IMR-90 (cell line): ENCODE data around the gene NCAPD3. TPM values are rescaled to one million over a fixed set of nuclear protein-coding genes. Genes with fewer than 3 reads are reported as not detected.

Experiments used
- ATAC-seq: fragments of 200-7000 bp; cut with Tn5 transposase; 2 replicates; pipeline ENCODE4 v1.9.1; 2020; ENCODE audit warnings: low read depth, mild to moderate bottlenecking, moderate library complexity
- BruUV-seq: library from RNA; stranded (reverse); fragments of 400-500 nt; replicated peaks from 2 replicates; lab custom pipeline; 2021; lab: Mats Ljungman, UMichigan
- CTCF ChIA-PET: fragments of 300-600 bp; formaldehyde crosslinking; extraction: SDS; loops from one replicate; lab custom pipeline; 2021; ENCODE audit warnings: antibody characterized with exemption; lab: Yijun Ruan, JAX
- POLR2A ChIA-PET: fragments of 300-600 bp; sonication (Branson Sonifier 250); formaldehyde crosslinking; loops from one replicate; lab custom pipeline; 2022; ENCODE audit warnings: antibody characterized with exemption; ENCODE audit not compliant: unreplicated experiment; lab: Charles Lee
- DNase-seq: peaks from one replicate; pipeline ENCODE4 v3.0.0; 2013
- H2AFZ ChIP-seq: replicated peaks from 2 replicates; pipeline ENCODE3; 2013; ENCODE audit warnings: low read length, mild to moderate bottlenecking; ENCODE audit not compliant: poor library complexity
- H2AK5ac ChIP-seq: 2 replicates; pipeline ENCODE4 v1.6.1; 2013; ENCODE audit warnings: low read depth, low read length, inconsistent platforms
- H2AK9ac ChIP-seq: replicated peaks from 2 replicates; pipeline ENCODE3; 2013; ENCODE audit warnings: mild to moderate bottlenecking, low read depth, low read length, moderate library complexity; ENCODE audit not compliant: poor library complexity
- H2BK120ac ChIP-seq: 2 replicates; pipeline ENCODE4 v1.6.1; 2013; ENCODE audit warnings: low read depth, low read length, inconsistent platforms
- H2BK15ac ChIP-seq: 3 replicates; pipeline ENCODE4 v1.6.1; 2013; ENCODE audit warnings: low read depth, low read length, inconsistent platforms
- H2BK20ac ChIP-seq: 2 replicates; pipeline ENCODE4 v1.6.1; 2013; ENCODE audit warnings: low read depth, mild to moderate bottlenecking, inconsistent platforms, low read length, moderate library complexity
- H2BK5ac ChIP-seq: 2 replicates; pipeline ENCODE4 v1.6.1; 2013; ENCODE audit warnings: mild to moderate bottlenecking, low read depth, low read length, inconsistent platforms; ENCODE audit not compliant: poor library complexity, severe bottlenecking
- H3K14ac ChIP-seq: replicated peaks from 2 replicates; pipeline ENCODE4 v1.6.1; 2013; ENCODE audit warnings: low read depth, low read length, inconsistent platforms
- H3K18ac ChIP-seq: 2 replicates; pipeline ENCODE4 v1.6.1; 2013; ENCODE audit warnings: low read depth, low read length, control low read depth
- H3K23ac ChIP-seq: 2 replicates; pipeline ENCODE4 v1.6.1; 2013; ENCODE audit warnings: low read depth, low read length, inconsistent platforms
- H3K27ac ChIP-seq: 2 replicates; pipeline ENCODE4 v1.5.1; 2013; ENCODE audit warnings: mild to moderate bottlenecking, control low read depth, low read length; ENCODE audit not compliant: insufficient read depth
- H3K27me3 ChIP-seq: 2 replicates; pipeline ENCODE4 v1.6.1; 2013; ENCODE audit warnings: low read length; ENCODE audit not compliant: control insufficient read depth, insufficient read depth
- H3K36me3 ChIP-seq: 2 replicates; pipeline ENCODE4 v1.6.1; 2013; ENCODE audit warnings: low read length, mixed read lengths; ENCODE audit not compliant: control insufficient read depth, insufficient read depth
- H3K4ac ChIP-seq: 2 replicates; pipeline ENCODE4 v1.6.1; 2013; ENCODE audit warnings: low read depth, low read length, inconsistent platforms
- H3K4me1 ChIP-seq: 2 replicates; pipeline ENCODE4 v1.6.1; 2013; ENCODE audit warnings: low read length, mixed read lengths; ENCODE audit not compliant: control insufficient read depth, insufficient read depth
- H3K4me2 ChIP-seq: 2 replicates; pipeline ENCODE4 v1.6.1; 2013; ENCODE audit warnings: low read depth, mild to moderate bottlenecking, control low read depth, low read length, moderate library complexity
- H3K4me3 ChIP-seq: 2 replicates; pipeline ENCODE4 v1.5.1; 2013; ENCODE audit warnings: low read depth, mild to moderate bottlenecking, control low read depth, low read length, moderate library complexity; ENCODE audit not compliant: insufficient read depth
- H3K56ac ChIP-seq: 2 replicates; pipeline ENCODE4 v1.6.1; 2013; ENCODE audit warnings: low read length, inconsistent platforms; ENCODE audit not compliant: insufficient read depth; ENCODE audit errors: extremely low read depth
- H3K79me1 ChIP-seq, 2 experiments: 2 replicates each; pipeline ENCODE4 v1.6.1; 2013; ENCODE audit warnings: low read length in 2 of 2, inconsistent platforms in 1 of 2, low read depth in 1 of 2
- H3K9ac ChIP-seq: 2 replicates; pipeline ENCODE4 v1.6.1; 2013; ENCODE audit warnings: low read depth, low read length, control low read depth
- H3K9me1 ChIP-seq: 2 replicates; pipeline ENCODE4 v1.6.1; 2013; ENCODE audit warnings: low read length, inconsistent platforms; ENCODE audit not compliant: insufficient read depth
- H3K9me3 ChIP-seq: 2 replicates; pipeline ENCODE4 v1.6.1; 2013; ENCODE audit warnings: low read length; ENCODE audit not compliant: control insufficient read depth, insufficient read depth
- H4K20me1 ChIP-seq: 2 replicates; pipeline ENCODE4 v1.6.1; 2013; ENCODE audit warnings: low read length, inconsistent platforms; ENCODE audit not compliant: insufficient read depth
- H4K5ac ChIP-seq: 2 replicates; pipeline ENCODE4 v1.6.1; 2013; ENCODE audit warnings: mild to moderate bottlenecking, low read depth, low read length, control low read depth
- H4K8ac ChIP-seq, 2 experiments: 2 replicates each; pipeline ENCODE4 v1.6.1; 2013; ENCODE audit warnings: low read depth in 2 of 2, low read length in 2 of 2, control low read depth in 1 of 2, inconsistent platforms in 1 of 2
- H4K91ac ChIP-seq: 2 replicates; pipeline ENCODE4 v1.6.1; 2013; ENCODE audit warnings: low read depth, low read length, inconsistent platforms; ENCODE audit not compliant: insufficient read depth
- CEBPB ChIP-seq: IDR thresholded peaks from 2 replicates; pipeline ENCODE4 v1.6.1; 2012; ENCODE audit warnings: low read depth, low read length, improper control_type of control experiment
- CHD1 ChIP-seq: IDR thresholded peaks from 2 replicates; pipeline ENCODE4 v1.6.1; 2012; ENCODE audit warnings: low read depth, low read length, improper control_type of control experiment
- FOS ChIP-seq: fragments of 150-350 bp; IDR thresholded peaks from 2 replicates; pipeline ENCODE4 v1.6.1; 2016; ENCODE audit warnings: low read depth, low read length
- MAZ ChIP-seq: IDR thresholded peaks from 2 replicates; pipeline ENCODE4 v1.6.1; 2012; ENCODE audit warnings: low read depth, mild to moderate bottlenecking, low read length, improper control_type of control experiment, moderate library complexity, borderline replicate concordance
- POLR2A ChIP-seq: IDR thresholded peaks from 2 replicates; pipeline ENCODE4 v1.6.1; 2012; ENCODE audit warnings: mild to moderate bottlenecking, low read depth, low read length
- WGBS, 2 experiments: methylation state at CpG; one replicate each; pipeline versions ENCODE4 v1.1.5 to v1.1.7; 2013; ENCODE audit warnings: missing lambda C conversion rate in 2 of 2; ENCODE audit not compliant: insufficient read length in 1 of 2; ENCODE audit errors: extremely low coverage in 2 of 2; 5-methylcytosine and 5-hydroxymethylcytosine counted together
- dilution Hi-C: fragments of 300-500 bp; cut with HindIII; formaldehyde crosslinking; loops from one replicate; pipeline ENCODE4 v1.14.3; 2018; ENCODE audit warnings: low sequenced_read_pairs; ENCODE audit not compliant: unreplicated experiment
- in situ Hi-C: fragments of 300-500 bp; cut with MboI; formaldehyde crosslinking; loops from 3 replicates; pipeline ENCODE4 v1.14.3; 2019; ENCODE audit warnings: low sequenced_read_pairs, inconsistent platforms, mixed read lengths
- intact Hi-C: fragments of 100-400 bp; cut with micrococcal nuclease; formaldehyde crosslinking; loops from 2 replicates; pipeline ENCODE4 v1.10.0; 2022
- polyA plus RNA-seq, 3 experiments: library from polyadenylated mRNA; depleted of rRNA; stranded (reverse); fragments of >200 nt; gene quantifications; 2 replicates each; pipeline ENCODE4 v1.2.3, GENCODE V29; 2012; ENCODE audit warnings: low replicate concordance in 1 of 3
- total RNA-seq: library from RNA; depleted of rRNA; stranded (reverse); fragments of >200 nt; gene quantifications from 2 replicates; pipeline ENCODE4 v1.2.3, GENCODE V29; 2012
- TF ChIP-seq, protein P1 (sequence below): fragments of 150-350 bp; IDR thresholded peaks from 2 replicates; pipeline ENCODE4 v1.6.1; 2017; ENCODE audit warnings: mild to moderate bottlenecking, antibody characterized with exemption, low read length, low read depth
- TF ChIP-seq, protein P2 (sequence below): fragments of 150-350 bp; IDR thresholded peaks from 2 replicates; pipeline ENCODE4 v1.6.1; 2016; ENCODE audit warnings: low read depth, mild to moderate bottlenecking, low read length, moderate library complexity, borderline replicate concordance

NCAPD3 gene
- total and polyA plus RNA-seq, 2 of the 4 experiments (the other 2 are of a cell fraction): 18.0 to 19.2 TPM

DNA sequence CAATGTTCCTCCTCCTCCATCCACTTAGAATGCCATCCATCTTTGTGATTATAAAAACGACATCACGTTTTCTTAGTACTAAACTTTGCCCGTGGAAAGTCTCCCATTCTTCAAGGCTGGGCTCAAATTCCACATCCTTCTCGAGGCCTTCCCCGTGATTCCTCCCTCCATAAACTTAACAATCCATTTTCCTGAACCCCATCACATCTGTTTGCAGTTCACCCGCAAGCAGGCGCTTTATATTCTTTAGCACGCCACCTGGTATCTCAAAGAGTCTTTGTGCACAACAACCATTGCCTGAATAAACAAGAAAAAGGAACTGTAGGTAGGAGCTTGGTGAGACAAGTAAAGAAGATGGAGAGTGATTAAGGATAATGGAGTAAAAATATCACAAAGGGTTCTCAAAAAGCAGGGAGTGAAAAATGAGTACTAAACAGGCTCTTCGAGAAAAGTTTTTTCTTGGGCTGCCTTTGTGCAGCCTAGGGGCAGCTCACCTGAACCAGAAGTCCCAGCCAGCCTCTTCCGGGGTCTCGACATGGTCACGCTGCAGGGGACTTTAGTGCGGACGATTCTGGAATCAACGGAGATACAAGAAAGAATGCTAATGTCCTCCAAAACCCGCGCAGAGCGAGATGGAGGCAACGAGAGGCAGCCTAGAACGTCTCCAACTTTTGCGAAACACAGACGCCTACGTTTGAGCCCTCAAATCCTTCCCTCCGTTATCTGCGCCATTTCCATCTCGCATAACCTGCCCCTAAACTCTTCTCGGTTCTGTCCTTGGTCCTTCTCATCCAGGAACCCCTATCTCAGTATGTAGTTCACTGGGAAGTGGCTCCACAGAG lies 28.8 kb upstream of the NCAPD3 start:
- H2BK20ac ChIP-seq: no peak overlapping the region
- H3K27ac ChIP-seq: peak overlapping the region; percentile 41
- H3K36me3 ChIP-seq: peaks cover 20% of the 10 kb centered on the region
- no peaks in the 10 kb centered on the region for H3K9me3 ChIP-seq
- in situ Hi-C loops: loop anchor here (10.0 kb wide), 1 partner anchor 208 kb away; no protein-coding TSS in a partner anchor
- peak overlapping the region; percentile 70; the same call in 1 of the 2 replicates for H3K56ac ChIP-seq
- ATAC-seq (peak; percentile 44), DNase-seq (peak; percentile 57)
- H3K4me3 ChIP-seq: peak overlapping the region; percentile 61
- peak overlapping the region; percentile 20 for H2AK9ac ChIP-seq
- peak overlapping the region; percentile 54 for H3K4me2 ChIP-seq
- no peak overlapping the region for H2AK5ac ChIP-seq
- H2BK5ac ChIP-seq: peak overlapping the region; percentile 63
- TF ChIP-seq MAZ: no peak
- no peak for TF ChIP-seq CHD1
- TF ChIP-seq, protein P1, sequence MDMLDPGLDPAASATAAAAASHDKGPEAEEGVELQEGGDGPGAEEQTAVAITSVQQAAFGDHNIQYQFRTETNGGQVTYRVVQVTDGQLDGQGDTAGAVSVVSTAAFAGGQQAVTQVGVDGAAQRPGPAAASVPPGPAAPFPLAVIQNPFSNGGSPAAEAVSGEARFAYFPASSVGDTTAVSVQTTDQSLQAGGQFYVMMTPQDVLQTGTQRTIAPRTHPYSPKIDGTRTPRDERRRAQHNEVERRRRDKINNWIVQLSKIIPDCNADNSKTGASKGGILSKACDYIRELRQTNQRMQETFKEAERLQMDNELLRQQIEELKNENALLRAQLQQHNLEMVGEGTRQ: no peak
- TF ChIP-seq CEBPB: peak; percentile 76
- TF ChIP-seq, protein P2, sequence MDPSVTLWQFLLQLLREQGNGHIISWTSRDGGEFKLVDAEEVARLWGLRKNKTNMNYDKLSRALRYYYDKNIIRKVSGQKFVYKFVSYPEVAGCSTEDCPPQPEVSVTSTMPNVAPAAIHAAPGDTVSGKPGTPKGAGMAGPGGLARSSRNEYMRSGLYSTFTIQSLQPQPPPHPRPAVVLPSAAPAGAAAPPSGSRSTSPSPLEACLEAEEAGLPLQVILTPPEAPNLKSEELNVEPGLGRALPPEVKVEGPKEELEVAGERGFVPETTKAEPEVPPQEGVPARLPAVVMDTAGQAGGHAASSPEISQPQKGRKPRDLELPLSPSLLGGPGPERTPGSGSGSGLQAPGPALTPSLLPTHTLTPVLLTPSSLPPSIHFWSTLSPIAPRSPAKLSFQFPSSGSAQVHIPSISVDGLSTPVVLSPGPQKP: no peak
- TF ChIP-seq POLR2A: no peak
- no peak for TF ChIP-seq FOS
- H3K23ac ChIP-seq: peak overlapping the region; percentile 86
- H3K9ac ChIP-seq: peak overlapping the region; percentile 66
- H3K79me1 ChIP-seq: peaks cover 11 to 28% of the 10 kb centered on the region in 2 experiments
- H3K9me1 ChIP-seq: no peaks in the 10 kb centered on the region; the same call in 1 of the 2 replicates
- ChIA-PET POLR2A (no interaction called here), CTCF (interaction anchor here (0.6 to 1.2 kb wide), 2 partner anchors 9 to 48 kb away, joined by 4 to 7 read pairs; no protein-coding TSS in a partner anchor)
- H3K14ac ChIP-seq: peak overlapping the region; percentile 57
- peak overlapping the region; percentile 44 for H4K5ac ChIP-seq
- H3K18ac ChIP-seq: peak overlapping the region; percentile 23; the same call in 1 of the 2 replicates
- peak overlapping the region; percentile 44 for H3K4ac ChIP-seq
- WGBS, 2 experiments: 4% methylated on average over 13 of the region's 27 CpGs; no CpG with 5 or more reads in 1 of the 2 experiments
- H4K20me1 ChIP-seq: no peaks in the 10 kb centered on the region
- peak overlapping the region; percentile 96 for H2AFZ ChIP-seq
- no TSS peak for BruUV-seq
- no peaks in the 10 kb centered on the region; the same call in 1 of the 2 replicates for H3K4me1 ChIP-seq
- no peak overlapping the region for H2BK120ac ChIP-seq
- peak overlapping the region; percentile 54 to 76; a peak in 3 of 4 replicates for H4K8ac ChIP-seq
- intact Hi-C loops: loop anchor here (1.0 to 10.0 kb wide), 3 partner anchors 28 to 208 kb away; partner anchors contain the start of gene VPS26B
- H2BK15ac ChIP-seq: no peak overlapping the region
- dilution Hi-C loops: no loop called here
- peak overlapping the region; percentile 2; the same call in 1 of the 2 replicates for H4K91ac ChIP-seq
- H3K27me3 ChIP-seq: no peaks in the 10 kb centered on the region
